Endodermal cell (in vitro differentiated cells): ENCODE data around the gene MMP25. TPM values are rescaled to one million over a fixed set of nuclear protein-coding genes. Genes with fewer than 3 reads are reported as not detected.

ENCODE experiments used
- DNase-seq: peaks from one replicate; pipeline ENCODE4 v3.0.0-alpha.2; 2017
- H3K27ac ChIP-seq: 2 replicates; pipeline ENCODE4 v1.5.1; 2013; ENCODE audit warnings: mild to moderate bottlenecking, low read depth, low read length, moderate library complexity
- H3K27me3 ChIP-seq: 2 replicates; pipeline ENCODE4 v1.6.1; 2013; ENCODE audit warnings: mild to moderate bottlenecking, low read length, moderate library complexity; ENCODE audit not compliant: insufficient read depth, control insufficient read depth, poor library complexity, severe bottlenecking
- H3K36me3 ChIP-seq: 2 replicates; pipeline ENCODE4 v1.7.0; 2013; ENCODE audit warnings: mild to moderate bottlenecking, low read length, moderate library complexity; ENCODE audit not compliant: control insufficient read depth, insufficient read depth
- H3K4me1 ChIP-seq: one replicate; pipeline ENCODE4 v1.7.0; 2013; ENCODE audit warnings: low read length; ENCODE audit not compliant: control insufficient read depth, insufficient read depth
- H3K4me3 ChIP-seq: 2 replicates; pipeline ENCODE4 v1.5.1; 2013; ENCODE audit warnings: mild to moderate bottlenecking, low read length, moderate library complexity
- H3K9ac ChIP-seq: 2 replicates; pipeline ENCODE4 v1.6.1; 2013; ENCODE audit warnings: mild to moderate bottlenecking, low read length, moderate library complexity; ENCODE audit not compliant: poor library complexity, severe bottlenecking; ENCODE audit errors: extremely low read depth
- H3K9me3 ChIP-seq: 2 replicates; pipeline ENCODE4 v1.6.1; 2013; ENCODE audit warnings: mild to moderate bottlenecking, low read length, moderate library complexity; ENCODE audit not compliant: control insufficient read depth
- H3K27ac Mint-ChIP-seq: 2 replicates; pipeline ENCODE4 v1.8.0; 2020; ENCODE audit warnings: mixed read lengths
- H3K27me3 Mint-ChIP-seq: 2 replicates; pipeline ENCODE4 v1.8.0; 2021; ENCODE audit warnings: mild to moderate bottlenecking, mixed read lengths; ENCODE audit not compliant: insufficient read depth
- H3K36me3 Mint-ChIP-seq: 2 replicates; pipeline ENCODE4 v1.8.0; 2020; ENCODE audit warnings: low read depth, mixed read lengths
- H3K4me1 Mint-ChIP-seq: 2 replicates; pipeline ENCODE4 v1.8.0; 2020; ENCODE audit warnings: mixed read lengths
- H3K4me3 Mint-ChIP-seq: 2 replicates; pipeline ENCODE4 v1.8.0; 2020; ENCODE audit warnings: mild to moderate bottlenecking, moderate library complexity, mixed read lengths
- H3K9me3 Mint-ChIP-seq: 2 replicates; pipeline ENCODE4 v1.8.0; 2020; ENCODE audit warnings: mild to moderate bottlenecking, mixed read lengths
- WGBS, 2 experiments: methylation state at CpG; one replicate each; pipeline versions ENCODE4 v1.1.5 to v1.1.7; 2013; ENCODE audit warnings: missing lambda C conversion rate in 2 of 2, mixed read lengths in 1 of 2; ENCODE audit not compliant: insufficient coverage in 1 of 2, insufficient read length in 1 of 2; 5-methylcytosine and 5-hydroxymethylcytosine counted together
- total RNA-seq, 2 donors: library from RNA; stranded (reverse); fragmentation: NEBNext Ultra II Directional in 1 of 2; extraction: Animal tissue kit (Norgen Biotek cat#: 25700) in 1 of 2; gene quantifications; 2 replicates in 1 of 2; 3 replicates in 1 of 2; pipeline ENCODE4 v1.2.1, GENCODE V29; 2021
- TF ChIP-seq, protein P1 (sequence below): fragments of 200-600 bp; sonication (generic); conservative IDR thresholded peaks from 2 replicates; pipeline ENCODE4 v1.5.0; 2021; ENCODE audit warnings: antibody characterized with exemption, mild to moderate bottlenecking

The MMP25 gene
- total RNA-seq, 2 donors from 2014 or later, result 4.5 to 6.1 TPM

DNA sequence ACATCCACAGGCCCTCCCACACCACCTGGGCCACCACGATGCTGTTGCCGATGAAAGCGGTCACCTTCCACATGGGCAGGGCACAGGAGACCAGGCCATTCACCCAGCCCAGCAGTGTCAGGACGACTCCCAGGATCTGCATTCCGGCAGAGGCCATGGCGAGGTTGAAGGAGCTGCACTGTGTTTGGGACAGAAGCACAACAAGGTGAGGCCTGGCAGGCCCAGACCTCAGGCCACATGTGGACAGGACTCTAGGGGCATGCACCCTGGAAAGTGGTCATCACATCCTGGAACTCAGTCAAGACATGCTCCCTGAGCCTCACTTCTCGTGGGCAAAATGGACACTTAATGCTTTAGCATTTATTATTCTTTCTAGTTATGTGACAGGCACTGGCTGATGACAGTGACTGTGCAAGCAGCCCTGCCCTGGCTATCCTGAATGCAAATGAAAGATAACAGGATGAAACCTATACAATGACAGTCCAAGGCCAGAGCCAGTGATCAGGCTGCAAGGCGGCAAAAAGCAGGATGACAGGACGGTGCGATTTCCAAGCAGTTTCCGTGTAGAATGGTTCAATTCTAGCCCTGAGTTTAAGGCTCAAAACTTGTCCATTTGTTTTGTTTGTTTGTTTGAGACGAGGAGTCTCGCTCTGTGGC, 30.4 kb upstream of the MMP25 start:
- TF ChIP-seq, protein P1, sequence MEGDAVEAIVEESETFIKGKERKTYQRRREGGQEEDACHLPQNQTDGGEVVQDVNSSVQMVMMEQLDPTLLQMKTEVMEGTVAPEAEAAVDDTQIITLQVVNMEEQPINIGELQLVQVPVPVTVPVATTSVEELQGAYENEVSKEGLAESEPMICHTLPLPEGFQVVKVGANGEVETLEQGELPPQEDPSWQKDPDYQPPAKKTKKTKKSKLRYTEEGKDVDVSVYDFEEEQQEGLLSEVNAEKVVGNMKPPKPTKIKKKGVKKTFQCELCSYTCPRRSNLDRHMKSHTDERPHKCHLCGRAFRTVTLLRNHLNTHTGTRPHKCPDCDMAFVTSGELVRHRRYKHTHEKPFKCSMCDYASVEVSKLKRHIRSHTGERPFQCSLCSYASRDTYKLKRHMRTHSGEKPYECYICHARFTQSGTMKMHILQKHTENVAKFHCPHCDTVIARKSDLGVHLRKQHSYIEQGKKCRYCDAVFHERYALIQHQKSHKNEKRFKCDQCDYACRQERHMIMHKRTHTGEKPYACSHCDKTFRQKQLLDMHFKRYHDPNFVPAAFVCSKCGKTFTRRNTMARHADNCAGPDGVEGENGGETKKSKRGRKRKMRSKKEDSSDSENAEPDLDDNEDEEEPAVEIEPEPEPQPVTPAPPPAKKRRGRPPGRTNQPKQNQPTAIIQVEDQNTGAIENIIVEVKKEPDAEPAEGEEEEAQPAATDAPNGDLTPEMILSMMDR, result no peak
- H3K27me3 Mint-ChIP-seq, result peaks cover 20% of the 10 kb centered on the region

DNA sequence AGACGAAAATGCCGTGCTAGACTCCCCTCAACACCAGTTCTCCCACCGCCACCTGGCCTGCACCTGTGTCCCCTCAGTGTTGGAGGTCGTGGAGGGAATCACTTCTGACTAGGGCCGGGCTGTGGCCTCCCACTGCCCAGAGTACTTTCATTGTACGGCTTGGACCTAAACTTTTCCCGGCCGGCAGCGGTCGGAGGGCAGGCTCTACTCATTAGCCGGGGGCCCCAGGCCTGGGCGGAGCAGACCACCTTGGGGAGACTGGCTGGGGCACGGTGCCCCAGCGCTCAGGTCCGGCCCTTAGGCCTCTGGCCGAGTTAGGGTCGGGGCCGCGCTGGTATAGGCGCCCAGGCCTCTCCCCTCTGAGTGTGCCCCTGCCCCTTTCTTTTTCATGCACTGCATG, 29.0 kb upstream of the MMP25 start:
- peak overlapping the region; percentile 91 for H3K27ac Mint-ChIP-seq
- Histone ChIP-seq H3K9ac (peak overlapping the region; percentile 93), H3K9me3 (no peaks in the 10 kb centered on the region), H3K27me3 (no peaks in the 10 kb centered on the region), H3K4me3 (peak overlapping the region; percentile 97), H3K4me1 (peaks cover 8% of the 10 kb centered on the region), H3K36me3 (peaks cover 20% of the 10 kb centered on the region), H3K27ac (no peak overlapping the region)
- peak overlapping the region; percentile 88 for H3K4me3 Mint-ChIP-seq
- peaks cover 13% of the 10 kb centered on the region for H3K27me3 Mint-ChIP-seq
- 1 to 2% methylated on average over 13 to 20 of the region's 20 CpGs for WGBS, 2 experiments
- no peak for DNase-seq
- peaks cover 25% of the 10 kb centered on the region for H3K36me3 Mint-ChIP-seq
- TF ChIP-seq, protein P1, result no peak
- H3K4me1 Mint-ChIP-seq, result peaks cover 46% of the 10 kb centered on the region
- no peaks in the 10 kb centered on the region for H3K9me3 Mint-ChIP-seq

More for the DNA sequence above, 30.4 kb upstream of the MMP25 start:
- no peaks in the 10 kb centered on the region for H3K27me3 ChIP-seq
- no peak overlapping the region for H3K9ac ChIP-seq
- H3K4me1 Mint-ChIP-seq, result peaks cover 39% of the 10 kb centered on the region
- H3K27ac ChIP-seq, result no peak overlapping the region
- DNase-seq, result no peak
- WGBS, 2 experiments, result 87 to 88% methylated on average over 10 to 13 of the region's 13 CpGs
- peaks cover 5% of the 10 kb centered on the region for H3K4me1 ChIP-seq
- H3K27ac Mint-ChIP-seq, result no peak overlapping the region
- H3K9me3 ChIP-seq, result no peaks in the 10 kb centered on the region
- H3K36me3 ChIP-seq, result peaks cover 15% of the 10 kb centered on the region
- H3K36me3 Mint-ChIP-seq, result peaks cover 23% of the 10 kb centered on the region
- no peaks in the 10 kb centered on the region for H3K9me3 Mint-ChIP-seq
- peak overlapping the region; percentile 88 for H3K4me3 Mint-ChIP-seq
- peak overlapping the region; percentile 97 for H3K4me3 ChIP-seq

DNA sequence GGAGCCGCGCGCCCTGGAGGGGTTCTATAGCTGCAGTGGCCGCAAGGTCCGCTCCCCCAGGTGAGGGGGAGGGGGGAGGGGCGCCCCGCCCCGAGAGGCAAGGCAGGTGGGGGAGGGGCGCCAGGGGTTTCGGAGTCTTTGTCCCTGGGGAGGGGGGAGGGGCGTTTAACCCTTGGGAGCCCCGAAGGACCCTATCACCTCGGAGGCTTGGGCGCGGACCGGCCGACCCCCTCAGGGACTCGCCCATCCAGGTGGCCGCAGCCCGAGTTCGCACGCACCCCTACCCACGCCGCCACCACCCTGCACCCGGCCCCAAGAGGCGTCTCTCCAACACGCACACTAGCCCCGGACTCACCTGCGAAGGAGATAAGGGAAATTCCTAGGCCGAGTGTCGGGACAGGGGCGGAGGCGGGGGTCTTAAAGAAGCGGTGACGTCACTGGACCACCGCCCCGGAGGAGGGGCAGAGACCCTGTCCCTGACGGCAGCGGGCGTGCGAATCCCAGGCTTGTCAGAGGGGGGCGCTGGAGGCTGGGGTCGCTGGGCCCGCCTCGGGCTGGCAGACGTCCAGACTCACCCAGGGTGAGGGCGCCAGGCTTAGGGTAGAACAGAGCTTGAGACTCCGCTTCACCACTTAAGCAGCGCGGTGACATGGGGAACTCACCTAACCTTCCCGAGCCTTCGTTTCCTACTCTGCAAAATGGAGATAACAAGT, 28.4 kb upstream of the MMP25 start, which contains the start of gene CLDN6:
Gene CLDN6 (minus strand): TSS at position 390 of the 713 bp plus-strand sequence. CDS start 2,162 bp downstream, outside the sequence.
- Mint-ChIP-seq H3K4me3 (peak within 1 kb of the TSS; percentile 88), H3K27me3 (peaks cover 7% of the 10 kb centered on the region), H3K4me1 (peaks cover 47% of the 10 kb centered on the region), H3K36me3 (peaks cover 25% of the 10 kb centered on the region), H3K27ac (peak within 1 kb of the TSS; percentile 99), H3K9me3 (no peaks in the 10 kb centered on the region)
- peak within 1 kb of the TSS; percentile 97 for H3K4me3 ChIP-seq
- peak within 1 kb of the TSS; percentile 82 for H3K27ac ChIP-seq
- peaks cover 25% of the 10 kb centered on the region for H3K36me3 ChIP-seq
- peak; percentile 100 for DNase-seq
- 2% methylated on average over 9 to 49 of the region's 52 CpGs for WGBS, 2 experiments
- peaks cover 11% of the 10 kb centered on the region for H3K4me1 ChIP-seq
- no peaks in the 10 kb centered on the region for H3K9me3 ChIP-seq
- no peaks in the 10 kb centered on the region for H3K27me3 ChIP-seq
- H3K9ac ChIP-seq, result peak within 1 kb of the TSS; percentile 93
- TF ChIP-seq, protein P1, result peak; percentile 91
